GM12878 (cell line): ENCODE measurements around the gene ZCCHC3. TPM values are rescaled to one million over a fixed set of nuclear protein-coding genes. Genes with fewer than 3 reads are reported as not detected.
A peak's percentile ranks its signal among the peaks of the same experiment; 100 is the strongest.

Experiments
- ATAC-seq: fragments of 200-7000 bp; cut with Tn5 transposase; 3 replicates; pipeline ENCODE4 v1.9.1; 2020; ENCODE audit warnings: mild to moderate bottlenecking, moderate library complexity
- BruUV-seq: library from RNA; stranded (reverse); fragments of 400-500 nt; replicated peaks from 2 replicates; lab custom pipeline; 2021; lab: Mats Ljungman, UMichigan
- CTCF ChIA-PET: fragments of 300-600 bp; sonication (Branson Sonifier 250); formaldehyde crosslinking; extraction: SDS; loops from one replicate; lab custom pipeline; 2021; ENCODE audit warnings: inconsistent platforms; lab: Yijun Ruan, JAX
- POLR2A ChIA-PET: fragments of 350-600 bp; formaldehyde crosslinking; extraction: SDS; loops from one replicate; lab custom pipeline; 2021; ENCODE audit warnings: inconsistent platforms; lab: Charles Lee
- RAD21 ChIA-PET: fragments of 300-600 bp; sonication (Branson Sonifier 250); formaldehyde crosslinking; loops from one replicate; lab custom pipeline; 2023; ENCODE audit warnings: antibody characterized with exemption; ENCODE audit not compliant: unreplicated experiment; lab: Charles Lee
- SMC1A ChIA-PET: fragments of 300-600 bp; sonication (Branson Sonifier 250); formaldehyde crosslinking; loops from one replicate; lab custom pipeline; 2023; ENCODE audit not compliant: unreplicated experiment, uncharacterized antibody; lab: Charles Lee
- DNase-seq: peaks from one replicate; pipeline ENCODE4 v3.0.0-alpha.2; 2011; ENCODE audit warnings: low read depth, low spot score
- FAIRE-seq: peaks from 3 replicates; lab custom pipeline; 2011; peaks lifted over from hg19 to GRCh38; lab: Jason Lieb, UNC
- H2AFZ ChIP-seq: 2 replicates; pipeline ENCODE4 v1.6.0; 2011; ENCODE audit warnings: low read depth, low read length, control low read depth; ENCODE audit not compliant: control insufficient read depth
- H3K27ac ChIP-seq: 2 replicates; pipeline ENCODE4 v1.5.1; 2011; ENCODE audit warnings: control low read depth; ENCODE audit not compliant: control insufficient read depth, insufficient read depth
- H3K27me3 ChIP-seq, 2 experiments: replicated peaks in 1 of 2; 2 replicates each; pipeline versions ENCODE4 v1.6.0 to v1.6.1; 2011; ENCODE audit warnings: low read length in 1 of 2; ENCODE audit not compliant: control insufficient read depth in 2 of 2, insufficient read depth in 2 of 2
- H3K36me3 ChIP-seq, 2 experiments: 2 replicates each; pipeline ENCODE4 v1.5.1; 2011; ENCODE audit warnings: low read length in 1 of 2; ENCODE audit not compliant: control insufficient read depth in 2 of 2, insufficient read depth in 2 of 2
- H3K4me1 ChIP-seq: 2 replicates; pipeline ENCODE4 v1.6.1; 2011; ENCODE audit warnings: mild to moderate bottlenecking, low read length, moderate library complexity, mixed read lengths; ENCODE audit not compliant: control insufficient read depth, insufficient read depth
- H3K4me2 ChIP-seq: 2 replicates; pipeline ENCODE4 v1.6.0; 2011; ENCODE audit warnings: control low read depth; ENCODE audit not compliant: control insufficient read depth, insufficient read depth
- H3K4me3 ChIP-seq: fragments of 200-600 bp; sonication (generic); 2 replicates; pipeline ENCODE4 v1.5.1; 2016
- H3K79me2 ChIP-seq: 2 replicates; pipeline ENCODE4 v1.6.0; 2011; ENCODE audit warnings: low read length; ENCODE audit not compliant: control insufficient read depth, insufficient read depth
- H3K9ac ChIP-seq: 2 replicates; pipeline ENCODE4 v1.8.0; 2011; ENCODE audit warnings: low read length, control low read depth, mixed read lengths; ENCODE audit not compliant: control insufficient read depth, insufficient read depth
- H3K9me3 ChIP-seq: replicated peaks from 3 replicates; pipeline ENCODE4 v1.5.1; 2011; ENCODE audit warnings: mild to moderate bottlenecking, low read length; ENCODE audit not compliant: control insufficient read depth, insufficient read depth
- H4K20me1 ChIP-seq: 2 replicates; pipeline ENCODE4 v1.6.0; 2011; ENCODE audit not compliant: control insufficient read depth, insufficient read depth
- CREB1 ChIP-seq: IDR thresholded peaks from 2 replicates; pipeline ENCODE4 v1.6.1; 2012; ENCODE audit warnings: low read depth, mild to moderate bottlenecking, inconsistent platforms
- CREM ChIP-seq: IDR thresholded peaks from 2 replicates; pipeline ENCODE4 v1.6.1; 2014; ENCODE audit warnings: antibody characterized with exemption, low read depth
- REST ChIP-seq: IDR thresholded peaks from 2 replicates; pipeline ENCODE4 v1.6.1; 2012; ENCODE audit warnings: mild to moderate bottlenecking, low read depth, low read length
- WGBS: methylation state at CpG from one replicate; pipeline ENCODE4 v1.1.6; 2016; ENCODE audit warnings: low lambda C conversion rate; ENCODE audit not compliant: insufficient replicate concordance, insufficient coverage; ENCODE audit errors: missing lambda C conversion rate; 5-methylcytosine and 5-hydroxymethylcytosine counted together
- in situ Hi-C: fragments of 300-500 bp; cut with MboI; formaldehyde crosslinking; loops from 9 replicates; pipeline ENCODE4 v1.14.3; 2018; ENCODE audit warnings: mixed read lengths
- intact Hi-C: fragments of 100-400 bp; cut with micrococcal nuclease; formaldehyde crosslinking; loops from one replicate; pipeline ENCODE4 v1.14.2; 2022; ENCODE audit not compliant: unreplicated experiment
- polyA plus RNA-seq, 11 experiments: library from polyadenylated mRNA; depleted of rRNA in 4 of 11; unstranded in 6 of 11; stranded (reverse) in 5 of 11; fragments of >200 nt; fragmentation: Nextera tagmentation in 4 of 11; fragmentation: Illumina TruSeq in 1 of 11; extraction: Ambion mirVana in 4 of 11; extraction: Trizol in 1 of 11; gene quantifications; 1 replicate in 1 of 11; 2 replicates in 10 of 11; pipeline versions ENCODE4 v1.2.1 to v1.2.3, GENCODE V29; 2011 to 2016; ENCODE audit warnings: inconsistent platforms in 2 of 11, missing spikeins in 2 of 11, low read depth in 1 of 11
- total RNA-seq, 4 experiments: library from RNA; depleted of rRNA in 3 of 4; stranded (reverse); fragments of >200 nt in 3 of 4; fragmentation: Illumina TruSeq in 1 of 4; extraction: Trizol in 1 of 4; gene quantifications; 2 replicates each; pipeline versions ENCODE4 v1.2.1 to v1.2.3, GENCODE V29; 2013 to 2021

The ZCCHC3 gene
- total and polyA plus RNA-seq, 10 of the 15 experiments (the other 5 are each of a cell fraction or from before 2014, with no cell fraction given) = 5.3 to 36.1 (median 17.2) TPM

GRCh38 chr20:347317-347639 lies 49.9 kb downstream of the ZCCHC3 start:
- no peaks in the 10 kb centered on the region for H3K27me3 ChIP-seq
- TF ChIP-seq REST (no peak), CREM (no peak), CREB1 (no peak)
- TF ChIP-seq, all 136 proteins: peak for 0
- no TSS peak for BruUV-seq
- Histone ChIP-seq H3K4me3 (peak overlapping the region; percentile 83), H3K4me1 (0 out of 2 replicates have a peak, but pooled peaks cover 3% of the 10 kb centered on the region), H4K20me1 (no peaks in the 10 kb centered on the region), H3K9me3 (no peaks in the 10 kb centered on the region), H3K79me2 (peaks cover 4% of the 10 kb centered on the region; the same call in 1 of the 2 replicates), H2AFZ (peak overlapping the region; percentile 73), H3K36me3 (no peaks in the 10 kb centered on the region; a peak in 2 of 4 replicates), H3K9ac (peak overlapping the region; percentile 70), H3K4me2 (peak overlapping the region; percentile 83), H3K27ac (peak overlapping the region; percentile 73)
- intact Hi-C loops (no loop called here), in situ Hi-C loops (no loop called here)
- 3% methylated on average over 16 of the region's 19 CpGs for WGBS
- POLR2A ChIA-PET = interaction anchor here (1.0 to 1.7 kb wide), 3 partner anchors 21 to 50 kb away, joined by 3 to 9 read pairs (median 3); partner anchors contain the start of genes SOX12 and ZCCHC3
- ATAC-seq (no peak), DNase-seq (no peak), FAIRE-seq (no peak)
- RAD21 ChIA-PET = interaction anchor here (0.6 to 1.3 kb wide), 2 partner anchors 19 to 196 kb away, joined by 3 to 4 read pairs; partner anchors contain the start of gene CSNK2A1
- CTCF ChIA-PET = interaction anchor here (0.8 to 3.6 kb wide), 2 partner anchors 16 to 23 kb away, joined by 3 to 27 read pairs; no protein-coding TSS in a partner anchor
- SMC1A ChIA-PET = no interaction called here
